Heart left ventricle (tissue), 13 donors: ENCODE measurements around the gene ZNF253.
"Not testable (repeated sequence)": the region's sequence is repeated elsewhere in the genome, so short reads cannot be mapped to it uniquely, and the experiment has no call there.

Source experiments
- POLR2A ChIP-seq, 2 donors: fragments of 450-650 bp; IDR thresholded peaks; one replicate each; pipeline ENCODE4 v1.6.1; 2017; ENCODE audit warnings: antibody characterized with exemption in 2 of 2, mild to moderate bottlenecking in 2 of 2, moderate library complexity in 2 of 2
- TF ChIP-seq, protein P1 (sequence below), 12 donors: fragments of 200-600 bp; sonication (generic) in 4 of 12; IDR thresholded peaks; one replicate each; pipeline versions ENCODE4 v1.5.0 to v1.8.0; 2018 to 2022; ENCODE audit warnings: antibody characterized with exemption in 12 of 12, mild to moderate bottlenecking in 5 of 12
- donor health status: ischemic (EF 13 %, LVEDD 7.1; RV severe dilation, severe dysfunction).
- donor health status: DM: no; HTN: yes; CAD: no.
- donor health status: DM: no; HTN: no; CAD: no.
- donor health status: ischemic (EF 25% LVEDD 6.9; RV normal size, moderate dysfunction).
- donor health status: ischemic (EF 25% LVEDD 5.7; RV mildly dilated, moderate dysfunction).
- donor health status: ischemic (EF 35%, LVEDD 5.7; RV mildly dilated, moderate dysfunction).
- donor health status: nonischemic (EF 11% LVEDD 7.7; RV severe dilation, severe dysfunction).
- donor health status: DM: yes; HTN: yes; CAD: no.
- donor health status: PGD.
- donor health status: ischemic (EF 29% LVEDD 5.4; RV normal size, mild dysfunction).
- donor health status: nonischemic (EF 23%, LVEDD 6.1; RV moderate dilation, normal function).

DNA sequence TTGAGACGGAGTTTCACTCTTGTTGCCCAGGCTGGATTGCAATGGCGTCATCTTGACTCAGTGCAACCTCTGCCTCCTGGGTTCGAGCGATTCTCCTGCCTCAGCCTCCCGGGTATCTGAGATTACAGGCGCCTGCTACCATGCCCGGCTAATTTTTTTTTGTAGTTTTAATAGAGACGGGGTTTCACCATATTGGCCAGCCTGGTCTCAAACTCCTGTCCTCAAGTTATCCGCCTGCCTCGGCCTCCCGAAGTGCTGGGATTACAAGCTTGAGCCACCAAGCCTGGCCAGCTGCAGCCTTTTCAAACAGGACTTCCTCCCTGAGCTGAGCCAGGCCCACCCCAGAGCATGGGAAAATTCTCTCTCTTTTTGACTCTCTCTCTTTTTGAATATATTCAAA, 43.7 kb upstream of the ZNF253 start:
- TF ChIP-seq, protein P1, sequence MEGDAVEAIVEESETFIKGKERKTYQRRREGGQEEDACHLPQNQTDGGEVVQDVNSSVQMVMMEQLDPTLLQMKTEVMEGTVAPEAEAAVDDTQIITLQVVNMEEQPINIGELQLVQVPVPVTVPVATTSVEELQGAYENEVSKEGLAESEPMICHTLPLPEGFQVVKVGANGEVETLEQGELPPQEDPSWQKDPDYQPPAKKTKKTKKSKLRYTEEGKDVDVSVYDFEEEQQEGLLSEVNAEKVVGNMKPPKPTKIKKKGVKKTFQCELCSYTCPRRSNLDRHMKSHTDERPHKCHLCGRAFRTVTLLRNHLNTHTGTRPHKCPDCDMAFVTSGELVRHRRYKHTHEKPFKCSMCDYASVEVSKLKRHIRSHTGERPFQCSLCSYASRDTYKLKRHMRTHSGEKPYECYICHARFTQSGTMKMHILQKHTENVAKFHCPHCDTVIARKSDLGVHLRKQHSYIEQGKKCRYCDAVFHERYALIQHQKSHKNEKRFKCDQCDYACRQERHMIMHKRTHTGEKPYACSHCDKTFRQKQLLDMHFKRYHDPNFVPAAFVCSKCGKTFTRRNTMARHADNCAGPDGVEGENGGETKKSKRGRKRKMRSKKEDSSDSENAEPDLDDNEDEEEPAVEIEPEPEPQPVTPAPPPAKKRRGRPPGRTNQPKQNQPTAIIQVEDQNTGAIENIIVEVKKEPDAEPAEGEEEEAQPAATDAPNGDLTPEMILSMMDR (IDR thresholded peaks at IDR 0.05): not testable (repeated sequence)
- TF ChIP-seq POLR2A (IDR thresholded peaks at IDR 0.05): not testable (repeated sequence)
